Lower leg skin (tissue), 3 donors: ENCODE results near the gene NCOA4.
"Not testable (repeated sequence)": the region's sequence is repeated elsewhere in the genome, so short reads cannot be mapped to it uniquely, and the experiment has no call there.

Source experiments
- POLR2A ChIP-seq, 2 donors: fragments of 450-650 bp; IDR thresholded peaks; one replicate each; pipeline ENCODE4 v1.6.1; 2016 to 2017; ENCODE audit warnings: antibody characterized with exemption in 2 of 2, mild to moderate bottlenecking in 1 of 2, moderate library complexity in 1 of 2
- TF ChIP-seq, protein P1 (sequence below), 3 donors: fragments of 450-650 bp; IDR thresholded peaks; one replicate each; pipeline ENCODE4 v1.5.1; 2016; ENCODE audit warnings: antibody characterized with exemption in 3 of 3, mild to moderate bottlenecking in 3 of 3, moderate library complexity in 2 of 3

DNA sequence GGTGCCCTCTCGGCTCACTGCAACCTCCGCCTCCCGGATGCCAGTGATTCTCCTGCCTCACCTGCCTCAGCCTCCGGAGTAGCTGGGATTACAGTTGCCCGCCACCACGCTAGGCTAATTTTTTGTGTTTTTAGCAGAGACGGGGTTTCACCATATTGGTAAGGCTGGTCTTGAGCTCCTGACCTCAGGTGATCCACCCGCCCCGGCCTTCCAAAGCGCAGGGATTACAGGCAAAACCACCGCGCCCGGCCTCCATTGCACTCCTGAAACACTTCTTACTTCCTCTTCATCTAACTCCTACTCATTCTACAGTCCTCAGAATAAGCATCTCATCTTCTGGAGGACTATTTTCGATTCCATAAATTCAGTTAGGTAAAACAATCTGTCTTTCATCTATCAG, 59.4 kb downstream of the NCOA4 start:
- not testable (repeated sequence) for TF ChIP-seq POLR2A (IDR thresholded peaks at IDR 0.05)
- TF ChIP-seq, protein P1, sequence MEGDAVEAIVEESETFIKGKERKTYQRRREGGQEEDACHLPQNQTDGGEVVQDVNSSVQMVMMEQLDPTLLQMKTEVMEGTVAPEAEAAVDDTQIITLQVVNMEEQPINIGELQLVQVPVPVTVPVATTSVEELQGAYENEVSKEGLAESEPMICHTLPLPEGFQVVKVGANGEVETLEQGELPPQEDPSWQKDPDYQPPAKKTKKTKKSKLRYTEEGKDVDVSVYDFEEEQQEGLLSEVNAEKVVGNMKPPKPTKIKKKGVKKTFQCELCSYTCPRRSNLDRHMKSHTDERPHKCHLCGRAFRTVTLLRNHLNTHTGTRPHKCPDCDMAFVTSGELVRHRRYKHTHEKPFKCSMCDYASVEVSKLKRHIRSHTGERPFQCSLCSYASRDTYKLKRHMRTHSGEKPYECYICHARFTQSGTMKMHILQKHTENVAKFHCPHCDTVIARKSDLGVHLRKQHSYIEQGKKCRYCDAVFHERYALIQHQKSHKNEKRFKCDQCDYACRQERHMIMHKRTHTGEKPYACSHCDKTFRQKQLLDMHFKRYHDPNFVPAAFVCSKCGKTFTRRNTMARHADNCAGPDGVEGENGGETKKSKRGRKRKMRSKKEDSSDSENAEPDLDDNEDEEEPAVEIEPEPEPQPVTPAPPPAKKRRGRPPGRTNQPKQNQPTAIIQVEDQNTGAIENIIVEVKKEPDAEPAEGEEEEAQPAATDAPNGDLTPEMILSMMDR (IDR thresholded peaks at IDR 0.05): not testable (repeated sequence)
